ENCODE measurements around the gene FOXR1.

- TF ChIP-seq CTCF (IDR thresholded peaks at IDR 0.05; ENCODE audit: insufficient read depth, low read length) (no peak), POLR2AphosphoS5 (IDR thresholded peaks at IDR 0.05; ENCODE audit: low read depth) (no peak), REST (IDR thresholded peaks at IDR 0.05; ENCODE audit: insufficient replicate concordance, low read depth) (no peak)
These were observed 10.4 kb upstream of the FOXR1 start for GRCh38 chr11:118961189-118961588.

All from HL-60 (cell line).